Dermis microvascular lymphatic vessel endothelial cell (primary cell): ENCODE results near the gene PCSK5. TPM values are rescaled to one million over a fixed set of nuclear protein-coding genes. Genes with fewer than 3 reads are reported as not detected.

ENCODE experiments used
- DNase-seq, 2 donors: peaks; one replicate each; pipeline versions ENCODE4 v3.0.0 to v3.0.0-alpha.2; 2010; ENCODE audit warnings: low read depth in 2 of 2
- total RNA-seq: library from RNA; depleted of rRNA; stranded (reverse); fragments of >200 nt; gene quantifications from 2 replicates; pipeline ENCODE4 v1.2.1, GENCODE V29; 2014

Gene PCSK5
- total RNA-seq, 1 donor from 2014 or later, result 1.0 TPM

GRCh38 chr9:75921391-75922127, 31.1 kb downstream of the PCSK5 start:
- DNase-seq, result no peak

DNA sequence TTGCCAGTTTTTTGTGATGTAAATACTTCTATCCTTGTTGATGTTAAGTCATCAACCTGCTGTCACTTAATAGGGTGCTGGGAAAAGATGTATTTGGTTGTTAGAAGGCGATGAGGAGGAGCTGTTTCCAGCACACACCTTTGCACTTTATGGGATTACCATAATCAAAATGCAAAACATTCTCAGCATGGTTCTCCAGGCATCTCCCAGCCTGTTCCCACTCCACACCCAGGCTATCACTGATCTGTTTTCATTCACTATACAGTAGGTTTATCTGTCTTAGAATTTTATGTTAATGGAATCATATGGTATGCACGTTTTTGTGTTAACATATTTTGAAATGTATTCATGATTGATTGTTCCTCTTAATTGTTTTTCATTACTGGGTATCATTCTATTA, 35.9 kb downstream of the PCSK5 start:
- no peak for DNase-seq

- no peak for DNase-seq
Measured at GRCh38 chr9:75927356-75927755, 36.9 kb downstream of the PCSK5 start.

- no peak for DNase-seq
Measured at GRCh38 chr9:75930190-75930589, 39.7 kb downstream of the PCSK5 start.

DNA sequence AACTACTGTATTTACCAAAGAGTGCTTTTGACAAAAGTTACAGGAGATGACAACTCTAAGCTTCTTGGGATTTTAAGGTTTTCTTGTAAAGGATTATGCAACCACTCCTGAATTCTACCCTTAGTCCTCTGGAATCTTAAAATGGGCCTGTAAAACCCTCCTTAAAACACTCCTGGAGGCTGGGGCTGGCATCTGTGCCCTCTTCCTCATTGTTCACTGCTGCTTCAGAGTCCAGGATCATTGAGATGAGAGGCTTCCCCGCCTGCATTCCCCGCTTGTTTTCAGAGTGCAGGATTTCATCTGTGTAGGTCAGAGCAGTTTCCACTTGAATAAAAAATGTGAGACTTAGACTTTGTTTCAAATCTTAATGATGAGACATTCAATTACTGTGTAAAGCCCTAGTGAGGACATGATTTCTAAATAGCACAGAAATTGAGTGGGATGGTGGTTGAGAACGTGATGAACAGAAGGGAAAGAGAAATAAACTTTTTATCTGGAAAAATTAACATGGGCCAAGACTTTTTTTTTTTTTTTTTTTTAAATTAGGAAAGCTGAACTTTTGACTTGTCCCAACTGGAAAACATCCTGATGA, 40.4 kb downstream of the PCSK5 start:
- no peak for DNase-seq

DNA sequence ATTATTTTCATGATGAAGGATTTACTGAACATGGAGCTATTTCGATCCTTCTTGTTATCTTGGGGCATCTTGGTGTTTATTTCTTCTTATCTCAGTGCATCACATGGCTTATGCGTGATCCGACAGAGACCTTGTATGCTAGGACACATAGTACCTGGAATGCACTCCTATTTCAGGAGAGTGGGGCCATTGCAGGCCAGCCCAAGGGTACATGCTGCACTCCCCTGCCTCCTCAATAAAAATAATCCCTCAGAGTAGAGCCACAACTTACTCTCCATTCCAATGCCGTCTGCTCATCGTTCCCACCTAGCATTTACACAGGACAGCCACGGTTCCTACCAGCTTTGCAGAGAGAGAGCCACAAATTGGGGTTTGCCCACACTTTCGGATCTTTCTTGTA, 43.5 kb downstream of the PCSK5 start:
- no peak for DNase-seq

GRCh38 chr9:75935591-75935990, 45.1 kb downstream of the PCSK5 start:
- no peak for DNase-seq

DNA sequence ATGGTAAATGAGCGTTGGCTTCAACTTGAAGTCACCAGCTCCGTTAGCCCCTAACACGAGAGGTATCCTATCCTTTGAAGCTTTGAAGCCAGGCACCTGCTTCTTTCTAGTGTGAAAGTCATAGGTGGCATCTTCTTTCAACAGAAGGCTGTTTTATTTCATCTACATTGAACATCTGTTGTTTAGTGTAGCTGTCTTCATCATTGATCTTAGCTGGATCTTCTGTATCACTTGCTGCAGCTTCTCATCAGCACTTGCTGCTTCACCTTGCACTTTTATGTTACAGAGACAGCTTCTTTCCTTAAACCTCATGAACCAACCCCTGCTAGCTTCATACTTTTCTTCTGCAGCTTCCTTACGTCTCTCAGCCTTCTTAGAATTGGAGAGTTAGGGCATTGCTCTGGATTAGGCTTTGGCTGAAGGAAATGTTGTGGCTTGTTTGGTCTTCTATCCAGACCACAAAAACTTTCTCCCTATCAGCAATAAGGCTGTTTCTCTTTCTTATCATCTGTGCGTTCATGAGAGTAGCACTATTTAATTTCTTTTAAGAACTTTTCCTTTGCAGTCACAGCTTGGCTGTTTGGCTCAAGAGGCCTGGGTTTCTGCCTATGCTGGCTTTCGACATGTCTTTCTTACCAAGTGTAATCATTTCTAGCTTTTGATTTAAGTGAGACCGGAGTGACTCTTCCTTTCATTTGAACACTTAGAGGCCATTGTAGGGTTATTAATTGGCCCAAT, 47.2 kb downstream of the PCSK5 start:
- DNase-seq, result no peak

- no peak for DNase-seq
Measured at GRCh38 chr9:75938946-75939345, 48.5 kb downstream of the PCSK5 start.

- no peak for DNase-seq
Measured at GRCh38 chr9:75939536-75940111, 49.2 kb downstream of the PCSK5 start.

GRCh38 chr9:75941066-75941465, 50.6 kb downstream of the PCSK5 start:
- DNase-seq, result no peak

- no peak for DNase-seq
Measured at GRCh38 chr9:75941577-75942311, 51.3 kb downstream of the PCSK5 start.

DNA sequence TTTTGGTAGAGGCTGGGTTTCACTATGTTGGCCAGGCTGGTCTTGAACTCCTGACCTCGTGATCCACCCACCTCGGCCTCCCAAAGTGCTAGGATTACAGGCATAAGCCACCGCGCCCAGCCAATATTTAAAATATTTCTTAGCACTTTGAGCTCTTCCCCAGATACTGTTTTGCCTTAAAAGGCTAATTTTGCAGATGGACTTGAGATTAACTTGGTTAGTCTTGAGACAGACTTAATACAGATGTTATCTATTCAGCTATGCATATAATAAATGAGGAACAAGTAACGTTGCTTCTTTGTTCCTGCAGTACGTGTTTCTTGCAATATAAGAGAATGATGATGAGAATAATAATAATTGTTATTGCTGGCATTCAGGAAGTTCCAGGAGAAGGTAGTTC, 56.3 kb downstream of the PCSK5 start:
- DNase-seq, result no peak

GRCh38 chr9:75947233-75947632, 56.8 kb downstream of the PCSK5 start:
- DNase-seq, result no peak

DNA sequence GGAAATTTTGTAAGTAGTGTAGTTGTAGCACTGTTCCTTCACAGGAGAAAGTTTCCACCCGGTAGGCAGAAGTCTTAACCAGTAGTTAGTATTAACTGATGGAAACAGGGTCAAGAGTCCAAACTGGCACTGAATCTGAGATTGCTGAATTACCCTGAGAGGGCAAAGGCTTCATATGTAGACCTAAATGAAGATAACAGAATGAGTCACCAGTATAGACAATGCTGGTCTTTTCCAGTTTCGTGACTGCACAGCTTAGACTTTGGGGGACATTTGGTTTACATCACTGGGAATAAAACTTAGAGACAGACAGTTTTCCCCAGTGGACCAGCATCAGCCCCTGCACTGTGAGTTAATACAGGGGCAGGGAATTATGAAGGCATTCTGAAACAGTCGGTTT, 60.5 kb downstream of the PCSK5 start:
- no peak for DNase-seq

DNA sequence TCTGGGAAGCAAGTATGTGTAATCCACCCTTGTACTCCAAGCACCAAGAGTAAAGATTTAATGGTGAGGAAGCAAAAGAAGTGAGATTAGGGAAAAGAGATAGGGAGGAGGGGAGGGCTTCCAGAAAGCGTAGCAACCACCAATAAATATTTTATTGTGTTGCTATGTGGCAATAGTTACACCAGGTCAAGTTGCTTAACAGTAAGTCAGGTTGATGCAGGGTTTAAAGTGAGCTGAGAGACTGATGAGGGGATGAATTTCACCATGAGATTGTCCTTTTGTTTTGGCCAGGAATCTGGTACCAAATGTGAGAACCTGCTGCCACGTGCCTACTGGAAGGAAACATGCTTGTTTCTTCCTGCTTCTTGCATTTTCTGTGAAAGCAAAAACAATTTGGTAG, 62.7 kb downstream of the PCSK5 start:
- no peak for DNase-seq

GRCh38 chr9:75956161-75956560, 65.7 kb downstream of the PCSK5 start:
- DNase-seq, result no peak

DNA sequence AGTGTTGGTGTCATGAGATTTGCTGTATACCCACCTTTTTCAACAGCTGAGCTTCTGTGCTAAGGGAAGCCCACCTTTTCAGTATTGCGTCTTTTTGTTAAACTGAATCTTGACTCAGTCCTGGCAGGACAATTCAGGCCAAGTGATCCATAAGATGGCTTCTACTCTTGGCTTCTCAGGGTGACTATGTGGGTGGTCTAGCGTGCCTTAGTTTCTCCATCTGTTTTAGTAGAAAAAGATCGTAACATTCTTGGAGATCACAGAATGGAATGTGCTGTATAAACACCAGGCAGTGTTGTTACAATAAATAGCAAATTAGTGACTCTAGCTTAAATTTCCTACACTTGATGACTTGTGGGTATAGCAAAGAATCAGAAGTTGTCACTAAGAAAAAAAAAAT, 66.6 kb downstream of the PCSK5 start:
- no peak for DNase-seq

DNA sequence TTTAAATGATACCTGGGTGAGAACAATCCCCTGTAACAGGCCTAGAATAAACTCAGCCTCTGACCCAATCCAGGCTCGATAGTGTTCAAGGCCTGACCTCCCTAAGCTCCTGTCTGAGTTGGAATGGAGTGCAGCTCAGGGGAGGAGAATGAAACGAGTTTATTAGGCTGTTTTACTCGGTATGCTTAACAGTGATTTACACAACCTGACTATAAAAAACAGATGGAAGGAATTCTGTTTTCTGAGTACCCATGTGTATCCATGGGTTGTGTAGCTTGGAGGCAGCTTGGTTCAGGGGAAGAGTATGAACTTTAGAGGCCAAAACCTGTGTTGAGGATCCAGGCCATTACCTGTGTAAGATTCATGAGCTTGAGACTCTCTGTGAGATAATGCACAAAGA, 67.8 kb downstream of the PCSK5 start:
- no peak for DNase-seq

- no peak for DNase-seq
Measured at GRCh38 chr9:75960551-75960950, 70.1 kb downstream of the PCSK5 start.

GRCh38 chr9:75962013-75962661, 71.7 kb downstream of the PCSK5 start:
- no peak for DNase-seq
